Ascending aorta (tissue), 2 donors: ENCODE data around the gene UBN1. TPM values are rescaled to one million over a fixed set of nuclear protein-coding genes. Genes with fewer than 3 reads are reported as not detected.

ENCODE experiments used
- DNase-seq, 2 donors: peaks; one replicate each; pipeline ENCODE4 v3.0.0-alpha.2; 2019; ENCODE audit warnings: low spot score in 2 of 2
- H3K27ac ChIP-seq, 2 donors: fragments of 200-600 bp; sonication (generic); one replicate each; pipeline ENCODE4 v1.5.1; 2016 to 2017; ENCODE audit warnings: mild to moderate bottlenecking in 1 of 2
- H3K27me3 ChIP-seq: fragments of 200-600 bp; sonication (generic); one replicate; pipeline ENCODE4 v1.5.1; 2017
- H3K36me3 ChIP-seq, 2 donors: fragments of 200-600 bp; sonication (generic); one replicate each; pipeline ENCODE4 v1.5.1; 2016
- H3K4me1 ChIP-seq, 2 donors: fragments of 200-600 bp; sonication (generic); one replicate each; pipeline ENCODE4 v1.5.1; 2016 to 2017; ENCODE audit warnings: mild to moderate bottlenecking in 1 of 2
- H3K4me3 ChIP-seq, 2 donors: fragments of 200-600 bp; sonication (generic); one replicate each; pipeline ENCODE4 v1.5.1; 2016 to 2017; ENCODE audit warnings: mild to moderate bottlenecking in 1 of 2
- H3K9me3 ChIP-seq, 2 donors: fragments of 200-600 bp; sonication (generic); one replicate each; pipeline ENCODE4 v1.5.1; 2016
- CTCF ChIP-seq, 3 experiments: fragments of 200-600 bp in 2 of 3; fragments of 450-650 bp in 1 of 3; sonication (generic) in 2 of 3; IDR thresholded peaks; one replicate each; pipeline ENCODE4 v1.5.1; 2016 to 2019; ENCODE audit warnings: antibody characterized with exemption in 3 of 3, mild to moderate bottlenecking in 1 of 3, moderate library complexity in 1 of 3
- intact Hi-C: fragments of 100-400 bp; cut with DNase I; formaldehyde crosslinking; loops from one replicate; pipeline ENCODE4 v1.15.1; 2023
- total RNA-seq: library from RNA; depleted of rRNA; stranded (reverse); fragments of >200 nt; gene quantifications from one replicate; pipeline ENCODE4 v1.1.0, GENCODE V29; 2016

UBN1 gene
- total RNA-seq, 1 donor from 2014 or later: 31.8 TPM

GRCh38 chr16:4909825-4910224, 62.5 kb downstream of the UBN1 start:
- H3K36me3 ChIP-seq: no peaks in the 10 kb centered on the region
- TF ChIP-seq CTCF (IDR thresholded peaks at IDR 0.05): no peak
- no peaks in the 10 kb centered on the region for H3K4me1 ChIP-seq
- intact Hi-C loops: no loop called here
- DNase-seq: no peak
- H3K27ac ChIP-seq: no peak overlapping the region
- no peak overlapping the region for H3K4me3 ChIP-seq
- no peaks in the 10 kb centered on the region for H3K9me3 ChIP-seq
- no peaks in the 10 kb centered on the region for H3K27me3 ChIP-seq

- no peak for DNase-seq
- no peak for TF ChIP-seq CTCF (IDR thresholded peaks at IDR 0.05)
- Histone ChIP-seq H3K27me3 (no peaks in the 10 kb centered on the region), H3K27ac (no peak overlapping the region), H3K36me3 (no peaks in the 10 kb centered on the region), H3K9me3 (no peaks in the 10 kb centered on the region), H3K4me3 (no peak overlapping the region), H3K4me1 (no peaks in the 10 kb centered on the region)
- intact Hi-C loops: no loop called here
Observed at GRCh38 chr16:4910828-4911227, 63.5 kb downstream of the UBN1 start.

- Histone ChIP-seq H3K9me3 (no peaks in the 10 kb centered on the region), H3K4me3 (no peak overlapping the region), H3K36me3 (no peaks in the 10 kb centered on the region), H3K4me1 (no peaks in the 10 kb centered on the region), H3K27me3 (no peaks in the 10 kb centered on the region), H3K27ac (no peak overlapping the region)
- intact Hi-C loops: no loop called here
- no peak for TF ChIP-seq CTCF (IDR thresholded peaks at IDR 0.05)
- DNase-seq: no peak
Observed at GRCh38 chr16:4911970-4912386, 64.7 kb downstream of the UBN1 start.

GRCh38 chr16:4913130-4913773, 66.0 kb downstream of the UBN1 start:
- H3K9me3 ChIP-seq: no peaks in the 10 kb centered on the region
- H3K27me3 ChIP-seq: no peaks in the 10 kb centered on the region
- H3K36me3 ChIP-seq: no peaks in the 10 kb centered on the region
- intact Hi-C loops: no loop called here
- H3K27ac ChIP-seq: no peak overlapping the region
- H3K4me3 ChIP-seq: no peak overlapping the region
- no peaks in the 10 kb centered on the region for H3K4me1 ChIP-seq
- TF ChIP-seq CTCF (IDR thresholded peaks at IDR 0.05): no peak
- no peak for DNase-seq

GRCh38 chr16:4913774-4914525, 66.7 kb downstream of the UBN1 start:
- TF ChIP-seq CTCF (IDR thresholded peaks at IDR 0.05): no peak
- H3K4me1 ChIP-seq: no peaks in the 10 kb centered on the region
- no peaks in the 10 kb centered on the region for H3K36me3 ChIP-seq
- H3K27me3 ChIP-seq: no peaks in the 10 kb centered on the region
- H3K4me3 ChIP-seq: no peak overlapping the region
- intact Hi-C loops: no loop called here
- no peak for DNase-seq
- H3K9me3 ChIP-seq: no peaks in the 10 kb centered on the region
- no peak overlapping the region for H3K27ac ChIP-seq
